A549 (cell line): ENCODE data around the gene GLO1.

Source experiments
- CBX8 ChIP-seq: fragments of 200-600 bp; sonication (generic); IDR thresholded peaks from 2 replicates; pipeline ENCODE4 v1.6.1; 2016
- CHD4 ChIP-seq: fragments of 200-600 bp; sonication (generic); IDR thresholded peaks from 2 replicates; pipeline ENCODE4 v1.6.1; 2016; ENCODE audit warnings: antibody characterized with exemption, mild to moderate bottlenecking, borderline replicate concordance
- EP300 ChIP-seq, 2 experiments: fragments of >200 bp; sonication (Bioruptor Twin); formaldehyde crosslinking; IDR thresholded peaks; 2 replicates in 1 of 2; 3 replicates in 1 of 2; pipeline ENCODE4 v1.6.1; 2016 to 2017
- FOSL2 ChIP-seq, 2 experiments: fragments of 450-650 bp in 1 of 2; fragments of >200 bp in 1 of 2; sonication (Bioruptor Twin) in 1 of 2; formaldehyde crosslinking; IDR thresholded peaks; 2 replicates each; pipeline versions ENCODE4 v1.5.0 to v1.6.1; 2016 to 2020; ENCODE audit warnings: mild to moderate bottlenecking in 1 of 2, moderate library complexity in 1 of 2
- JUN ChIP-seq, 2 experiments: fragments of >200 bp; sonication (Bioruptor Twin); formaldehyde crosslinking; IDR thresholded peaks; 2 replicates in 1 of 2; 3 replicates in 1 of 2; pipeline ENCODE4 v1.6.1; 2016 to 2017
- NFE2L2 ChIP-seq: fragments of 150-350 bp; conservative IDR thresholded peaks from 2 replicates; pipeline ENCODE4 v1.6.1; 2014; ENCODE audit warnings: low read length
- NR3C1 ChIP-seq: fragments of >200 bp; sonication (Bioruptor Twin); formaldehyde crosslinking; IDR thresholded peaks from 3 replicates; pipeline ENCODE4 v1.6.1; 2017
- POLR2A ChIP-seq: IDR thresholded peaks from 2 replicates; pipeline ENCODE4 v1.6.1; 2012; ENCODE audit warnings: mild to moderate bottlenecking, low read length
- TF ChIP-seq, protein P1 (sequence below): fragments of >200 bp; sonication (Bioruptor Twin); formaldehyde crosslinking; IDR thresholded peaks from 3 replicates; pipeline ENCODE4 v1.5.1; 2016

DNA sequence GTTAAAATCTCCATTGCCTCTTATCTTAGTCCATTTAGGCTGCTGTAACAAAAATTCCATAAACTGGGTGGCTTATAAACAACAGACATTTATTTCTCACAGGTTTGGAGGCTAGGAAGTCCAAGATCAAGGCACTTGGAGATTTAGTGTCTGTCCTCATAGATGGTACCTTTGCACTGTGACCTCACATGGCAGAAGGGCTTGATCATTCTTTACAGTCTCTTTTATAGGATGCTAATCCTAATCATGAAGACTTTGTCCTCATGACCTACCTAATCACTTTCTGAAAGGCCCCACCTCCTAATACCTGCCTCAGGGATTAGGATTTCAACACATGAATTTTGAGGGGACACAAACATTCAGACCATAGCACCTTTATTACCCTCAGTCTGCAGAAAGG is 6.6 kb downstream of the GLO1 start:
- TF ChIP-seq NR3C1 (no peak), EP300 (IDR thresholded peaks at IDR 0.05) (no peak), NFE2L2 (no peak), POLR2A (no peak), CHD4 (no peak), FOSL2 (IDR thresholded peaks at IDR 0.05) (no peak), FOSL2 (CRISPR knock-in tag; IDR thresholded peaks at IDR 0.05) (no peak), JUN (IDR thresholded peaks at IDR 0.05) (no peak), CBX8 (no peak)
- TF ChIP-seq, protein P1, sequence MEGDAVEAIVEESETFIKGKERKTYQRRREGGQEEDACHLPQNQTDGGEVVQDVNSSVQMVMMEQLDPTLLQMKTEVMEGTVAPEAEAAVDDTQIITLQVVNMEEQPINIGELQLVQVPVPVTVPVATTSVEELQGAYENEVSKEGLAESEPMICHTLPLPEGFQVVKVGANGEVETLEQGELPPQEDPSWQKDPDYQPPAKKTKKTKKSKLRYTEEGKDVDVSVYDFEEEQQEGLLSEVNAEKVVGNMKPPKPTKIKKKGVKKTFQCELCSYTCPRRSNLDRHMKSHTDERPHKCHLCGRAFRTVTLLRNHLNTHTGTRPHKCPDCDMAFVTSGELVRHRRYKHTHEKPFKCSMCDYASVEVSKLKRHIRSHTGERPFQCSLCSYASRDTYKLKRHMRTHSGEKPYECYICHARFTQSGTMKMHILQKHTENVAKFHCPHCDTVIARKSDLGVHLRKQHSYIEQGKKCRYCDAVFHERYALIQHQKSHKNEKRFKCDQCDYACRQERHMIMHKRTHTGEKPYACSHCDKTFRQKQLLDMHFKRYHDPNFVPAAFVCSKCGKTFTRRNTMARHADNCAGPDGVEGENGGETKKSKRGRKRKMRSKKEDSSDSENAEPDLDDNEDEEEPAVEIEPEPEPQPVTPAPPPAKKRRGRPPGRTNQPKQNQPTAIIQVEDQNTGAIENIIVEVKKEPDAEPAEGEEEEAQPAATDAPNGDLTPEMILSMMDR: no peak
